Brain microvascular endothelial cell (primary cell): ENCODE data around the gene IMMP2L.

Source experiments
- DNase-seq: peaks from one replicate; pipeline ENCODE4 v3.0.0-alpha.2; 2020
- H3K27ac ChIP-seq: fragments of 250-450 bp; sonication (Bioruptor Pico); 2 replicates; pipeline ENCODE4 v1.5.1; 2020; ENCODE audit warnings: mild to moderate bottlenecking, moderate library complexity
- H3K27me3 ChIP-seq: fragments of 250-450 bp; sonication (Bioruptor Pico); replicated peaks from 2 replicates; pipeline ENCODE4 v1.5.1; 2020; ENCODE audit warnings: mild to moderate bottlenecking
- H3K36me3 ChIP-seq: fragments of 250-450 bp; sonication (Bioruptor Pico); replicated peaks from 2 replicates; pipeline ENCODE4 v1.5.1; 2020; ENCODE audit warnings: mild to moderate bottlenecking
- H3K4me3 ChIP-seq: 2 replicates; pipeline ENCODE4 v1.5.1; 2011; ENCODE audit warnings: low read depth, mild to moderate bottlenecking, control low read depth, low read length, moderate library complexity
- in situ Hi-C: cut with HindIII; loops from 2 replicates; pipeline ENCODE4 v1.10.0; 2017; ENCODE audit warnings: low sequenced_read_pairs, low pct_ligation_motif_present
- TF ChIP-seq, protein P1 (sequence below): IDR thresholded peaks from 2 replicates; pipeline ENCODE4 v1.5.1; 2011; ENCODE audit warnings: low read depth, mild to moderate bottlenecking, moderate library complexity, low read length, control low read depth, inconsistent platforms; ENCODE audit errors: missing control alignments

IMMP2L gene

DNA sequence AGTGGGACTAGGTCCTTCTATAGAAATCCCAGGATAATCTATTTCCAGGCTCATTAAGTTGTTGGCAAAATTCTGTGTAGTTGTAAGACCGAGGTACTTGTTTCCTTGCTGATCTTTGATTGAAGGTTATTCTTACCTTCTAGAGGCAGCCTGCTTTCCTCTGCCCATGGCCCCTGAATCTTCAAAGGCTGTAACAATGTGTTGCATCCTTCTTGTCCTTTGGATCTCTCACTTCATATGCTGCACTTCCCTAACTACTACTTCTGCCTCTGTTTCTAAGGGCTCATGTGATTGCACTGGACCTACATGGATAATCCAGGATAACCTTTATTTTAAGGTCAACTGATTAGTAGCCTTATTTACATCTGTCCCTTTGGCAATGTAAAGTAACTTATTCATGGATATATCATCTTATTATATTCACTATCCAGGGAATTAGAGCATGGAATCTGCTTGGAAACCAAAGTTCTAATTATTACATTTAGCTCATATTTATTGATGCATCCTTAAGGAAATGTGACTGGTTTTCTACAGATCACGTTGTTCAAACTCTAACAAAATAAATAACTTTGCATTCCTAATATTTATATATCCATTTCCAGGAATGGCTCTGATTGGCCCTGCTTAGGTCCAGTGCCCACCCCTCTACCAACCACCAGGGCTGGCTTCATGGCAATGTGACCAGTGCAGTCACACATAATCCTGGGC is 85.6 kb downstream of the IMMP2L start:
- in situ Hi-C loops, result no loop called here
- no peak for DNase-seq
- H3K4me3 ChIP-seq, result no peak overlapping the region
- no peak overlapping the region for H3K27ac ChIP-seq
- H3K27me3 ChIP-seq, result no peaks in the 10 kb centered on the region
- TF ChIP-seq, protein P1, sequence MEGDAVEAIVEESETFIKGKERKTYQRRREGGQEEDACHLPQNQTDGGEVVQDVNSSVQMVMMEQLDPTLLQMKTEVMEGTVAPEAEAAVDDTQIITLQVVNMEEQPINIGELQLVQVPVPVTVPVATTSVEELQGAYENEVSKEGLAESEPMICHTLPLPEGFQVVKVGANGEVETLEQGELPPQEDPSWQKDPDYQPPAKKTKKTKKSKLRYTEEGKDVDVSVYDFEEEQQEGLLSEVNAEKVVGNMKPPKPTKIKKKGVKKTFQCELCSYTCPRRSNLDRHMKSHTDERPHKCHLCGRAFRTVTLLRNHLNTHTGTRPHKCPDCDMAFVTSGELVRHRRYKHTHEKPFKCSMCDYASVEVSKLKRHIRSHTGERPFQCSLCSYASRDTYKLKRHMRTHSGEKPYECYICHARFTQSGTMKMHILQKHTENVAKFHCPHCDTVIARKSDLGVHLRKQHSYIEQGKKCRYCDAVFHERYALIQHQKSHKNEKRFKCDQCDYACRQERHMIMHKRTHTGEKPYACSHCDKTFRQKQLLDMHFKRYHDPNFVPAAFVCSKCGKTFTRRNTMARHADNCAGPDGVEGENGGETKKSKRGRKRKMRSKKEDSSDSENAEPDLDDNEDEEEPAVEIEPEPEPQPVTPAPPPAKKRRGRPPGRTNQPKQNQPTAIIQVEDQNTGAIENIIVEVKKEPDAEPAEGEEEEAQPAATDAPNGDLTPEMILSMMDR, result no peak
- no peaks in the 10 kb centered on the region for H3K36me3 ChIP-seq

DNA sequence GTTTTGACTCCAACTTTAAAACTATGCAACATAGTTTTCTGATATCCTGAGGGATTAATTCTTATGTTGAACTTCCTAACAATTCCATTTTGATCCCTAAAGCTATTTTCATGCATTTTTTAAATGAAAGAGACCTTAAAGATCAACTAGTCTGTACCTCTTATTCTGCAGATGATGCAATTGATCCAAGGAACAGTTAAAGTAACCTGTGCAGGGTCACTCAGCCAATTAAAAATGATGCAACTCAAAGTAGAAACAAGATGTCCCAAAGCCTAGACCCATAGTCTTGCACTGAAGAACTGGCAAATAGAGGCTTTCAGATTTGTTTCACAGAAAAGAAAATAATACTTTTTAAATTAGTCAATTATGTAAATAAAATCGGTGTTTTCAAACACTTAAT is 86.3 kb downstream of the IMMP2L start:
- Histone ChIP-seq H3K4me3 (no peak overlapping the region), H3K36me3 (no peaks in the 10 kb centered on the region), H3K27me3 (no peaks in the 10 kb centered on the region), H3K27ac (no peak overlapping the region)
- TF ChIP-seq, protein P1, result no peak
- DNase-seq, result no peak
- in situ Hi-C loops, result no loop called here

DNA sequence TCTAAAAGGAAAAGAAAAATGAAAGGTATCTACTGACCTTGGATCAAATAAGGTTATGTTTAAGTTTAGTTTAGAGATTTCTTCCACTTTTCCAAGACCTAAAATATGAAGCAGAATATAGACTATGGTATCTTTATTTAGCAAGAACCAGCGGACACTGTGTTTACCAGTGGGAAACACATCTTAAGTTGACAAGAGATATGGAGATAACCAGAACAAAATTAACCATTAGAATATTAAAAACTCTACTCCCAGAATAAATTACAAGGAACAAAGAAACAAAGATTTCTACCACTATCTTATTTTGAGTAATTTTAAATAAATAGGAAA is 86.9 kb downstream of the IMMP2L start:
- TF ChIP-seq, protein P1, result no peak
- Histone ChIP-seq H3K27ac (no peak overlapping the region), H3K36me3 (no peaks in the 10 kb centered on the region), H3K27me3 (no peaks in the 10 kb centered on the region), H3K4me3 (no peak overlapping the region)
- in situ Hi-C loops, result no loop called here
- no peak for DNase-seq

DNA sequence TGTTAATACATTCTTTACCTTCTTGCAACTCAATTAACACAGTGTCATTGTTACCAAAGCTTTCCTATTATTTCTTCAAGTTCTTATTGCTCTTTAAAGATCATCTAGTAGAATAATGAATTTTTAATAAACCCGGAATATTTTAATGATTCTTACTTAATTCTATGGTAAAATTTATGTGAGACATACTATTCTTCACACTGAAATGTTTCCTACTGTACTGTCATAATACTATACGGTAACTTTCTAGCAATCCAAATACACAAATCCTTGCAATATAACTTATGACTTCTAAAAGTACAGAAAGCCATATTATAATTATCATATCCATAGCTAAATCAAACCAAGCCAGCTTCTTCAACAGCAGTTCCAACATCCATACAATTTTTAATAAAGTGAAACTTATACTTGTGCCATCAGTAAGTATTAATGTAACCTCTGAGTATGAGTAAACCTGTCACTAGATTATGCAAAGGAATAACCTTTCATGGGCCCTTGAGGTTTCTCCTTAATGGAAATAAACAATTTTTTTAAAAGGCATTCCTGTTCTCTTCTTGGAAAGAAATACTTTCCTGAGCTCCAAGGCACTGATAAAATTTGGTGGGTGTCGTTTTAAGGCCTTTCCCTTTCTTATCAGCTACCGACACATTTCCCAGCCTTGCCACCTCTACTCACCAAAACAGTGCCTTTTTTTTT is 87.4 kb downstream of the IMMP2L start:
- no peaks in the 10 kb centered on the region for H3K27me3 ChIP-seq
- H3K27ac ChIP-seq, result no peak overlapping the region
- in situ Hi-C loops, result no loop called here
- H3K4me3 ChIP-seq, result no peak overlapping the region
- TF ChIP-seq, protein P1, result no peak
- DNase-seq, result no peak
- no peaks in the 10 kb centered on the region for H3K36me3 ChIP-seq

DNA sequence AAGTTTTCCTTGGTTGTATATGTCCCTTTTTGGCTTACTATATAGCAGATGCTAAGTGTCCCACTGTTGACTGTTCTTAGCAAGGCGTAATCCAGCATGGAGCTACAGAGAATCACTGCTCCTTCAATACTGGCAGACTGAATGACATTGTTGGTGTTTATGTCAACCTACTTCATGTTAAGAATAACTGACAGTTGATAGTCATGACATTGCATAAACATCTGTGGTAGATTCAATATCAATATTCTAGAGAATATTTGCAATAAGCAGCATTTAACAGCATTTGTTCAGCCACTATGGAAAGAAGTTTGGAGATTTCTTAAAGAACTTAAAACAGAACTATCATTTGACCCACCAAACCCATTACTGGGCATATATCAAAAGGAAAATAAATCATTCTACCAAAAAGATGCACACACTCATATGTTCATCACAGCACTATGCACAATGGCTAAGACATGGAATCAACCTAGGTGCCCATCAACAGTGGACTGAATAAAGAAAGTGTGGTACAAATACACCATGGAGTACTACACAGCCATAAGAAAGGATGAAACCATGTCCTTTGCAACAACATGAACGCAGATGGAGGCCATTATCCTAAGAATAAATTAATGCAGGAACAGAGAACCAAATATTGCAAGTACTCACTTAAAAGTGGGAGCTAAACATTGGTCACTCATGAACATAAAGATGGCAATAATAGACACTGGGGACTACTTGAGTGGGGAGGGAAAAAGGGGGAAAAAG is 88.7 kb downstream of the IMMP2L start:
- in situ Hi-C loops, result no loop called here
- no peak overlapping the region for H3K27ac ChIP-seq
- H3K27me3 ChIP-seq, result no peaks in the 10 kb centered on the region
- no peak overlapping the region for H3K4me3 ChIP-seq
- no peaks in the 10 kb centered on the region for H3K36me3 ChIP-seq
- no peak for DNase-seq
- TF ChIP-seq, protein P1, result no peak
